ENCODE data around the gene UBE2V1. TPM values are rescaled to one million over a fixed set of nuclear protein-coding genes. Genes with fewer than 3 reads are reported as not detected.

The UBE2V1 gene
- total RNA-seq, 2 experiments from 2014 or later, result 57.3 to 143 TPM

DNA sequence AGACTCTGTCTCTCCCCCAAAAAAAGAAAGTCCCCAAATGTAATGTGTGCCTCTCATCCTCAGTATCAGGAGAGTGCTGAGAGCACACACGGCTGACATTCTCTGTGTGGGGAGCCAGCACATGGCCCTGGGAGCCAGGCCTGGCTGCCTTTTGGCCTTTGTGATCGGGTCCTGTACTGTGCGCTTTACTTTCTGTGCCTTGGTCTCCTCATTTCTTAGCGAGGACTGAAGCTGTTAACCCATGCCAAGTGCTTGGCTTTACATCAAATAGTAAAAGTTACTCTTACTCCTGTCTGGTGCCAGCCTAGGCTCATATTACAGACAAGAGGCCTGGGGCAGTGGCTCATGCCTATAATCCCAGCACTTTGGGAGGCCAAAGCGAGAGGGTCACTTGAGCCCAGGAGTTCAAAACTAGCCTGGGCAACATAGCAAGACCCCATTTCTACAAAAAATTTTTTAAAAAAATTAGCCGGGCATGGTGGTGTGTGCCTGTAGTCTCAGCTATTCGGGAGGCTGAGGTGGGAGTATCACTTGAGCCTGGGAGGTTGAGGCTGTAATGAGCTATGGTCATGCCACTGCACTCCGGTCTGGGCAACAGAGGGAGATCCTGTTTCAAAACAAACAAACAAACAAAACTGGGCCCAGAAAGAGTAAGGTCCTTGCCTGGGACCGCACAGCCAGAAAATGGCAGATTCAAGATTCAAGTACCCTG is 79.8 kb downstream of the UBE2V1 start:
- no peak overlapping the region for H3K27ac ChIP-seq (ENCODE audit: low read depth, low read length, poor library complexity, severe bottlenecking)
- TF ChIP-seq, protein P1, sequence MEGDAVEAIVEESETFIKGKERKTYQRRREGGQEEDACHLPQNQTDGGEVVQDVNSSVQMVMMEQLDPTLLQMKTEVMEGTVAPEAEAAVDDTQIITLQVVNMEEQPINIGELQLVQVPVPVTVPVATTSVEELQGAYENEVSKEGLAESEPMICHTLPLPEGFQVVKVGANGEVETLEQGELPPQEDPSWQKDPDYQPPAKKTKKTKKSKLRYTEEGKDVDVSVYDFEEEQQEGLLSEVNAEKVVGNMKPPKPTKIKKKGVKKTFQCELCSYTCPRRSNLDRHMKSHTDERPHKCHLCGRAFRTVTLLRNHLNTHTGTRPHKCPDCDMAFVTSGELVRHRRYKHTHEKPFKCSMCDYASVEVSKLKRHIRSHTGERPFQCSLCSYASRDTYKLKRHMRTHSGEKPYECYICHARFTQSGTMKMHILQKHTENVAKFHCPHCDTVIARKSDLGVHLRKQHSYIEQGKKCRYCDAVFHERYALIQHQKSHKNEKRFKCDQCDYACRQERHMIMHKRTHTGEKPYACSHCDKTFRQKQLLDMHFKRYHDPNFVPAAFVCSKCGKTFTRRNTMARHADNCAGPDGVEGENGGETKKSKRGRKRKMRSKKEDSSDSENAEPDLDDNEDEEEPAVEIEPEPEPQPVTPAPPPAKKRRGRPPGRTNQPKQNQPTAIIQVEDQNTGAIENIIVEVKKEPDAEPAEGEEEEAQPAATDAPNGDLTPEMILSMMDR (conservative IDR thresholded peaks at IDR 0.05; ENCODE audit: low read length), result no peak
- no peak for TF ChIP-seq EZH2phosphoT487 (IDR thresholded peaks at IDR 0.05; ENCODE audit: borderline replicate concordance, low read depth, low read length)
- intact Hi-C loops (cut with micrococcal nuclease; ENCODE audit: unreplicated experiment), result no loop called here
- H2AFZ ChIP-seq (ENCODE audit: low read length), result no peak overlapping the region
- no peaks in the 10 kb centered on the region for H4K20me1 ChIP-seq (ENCODE audit: insufficient read depth, low read length)
- DNase-seq (ENCODE audit: low spot score), result no peak
- H3K4me3 ChIP-seq (ENCODE audit: low read depth, low read length, poor library complexity, severe bottlenecking), result no peak overlapping the region
- H3K36me3 ChIP-seq (ENCODE audit: insufficient read depth, low read length), result no peaks in the 10 kb centered on the region
- no peaks in the 10 kb centered on the region for H3K9me2 ChIP-seq (ENCODE audit: insufficient read depth, low read length)
- ChIA-PET POLR2A (interaction anchor here (0.7 to 1.1 kb wide), 2 partner anchors 9 to 26 kb away, joined by 3 to 4 read pairs; no protein-coding TSS in a partner anchor), CTCF (ENCODE audit: unreplicated experiment) (no interaction called here)
- no TSS peak for BruUV-seq (replicated peaks)
- no peaks in the 10 kb centered on the region for H3K79me2 ChIP-seq (ENCODE audit: insufficient read depth, low read depth, low read length)
- H3K4me1 ChIP-seq (ENCODE audit: insufficient read depth, low read length, poor library complexity, severe bottlenecking), result no peaks in the 10 kb centered on the region
- H3K9me3 ChIP-seq (ENCODE audit: low read length), result no peaks in the 10 kb centered on the region
- no peak overlapping the region for H3K4me2 ChIP-seq (ENCODE audit: low read length)

Other genes with a start within 250 kb of the UBE2V1 start
- gene SPATA2, start 197.6 kb downstream of the UBE2V1 start, total RNA-seq (2014; rRNA removed; shearing (Covaris generic)), result 3.5 and 3.9 TPM in 2 replicates
- 8.1 and 8.4 TPM in 2 replicates for gene SPATA2, start 197.6 kb downstream of the UBE2V1 start, total RNA-seq (2022)
- 48.4 and 51.9 TPM in 2 replicates for gene RNF114, start 176.8 kb downstream of the UBE2V1 start, total RNA-seq (2014; rRNA removed; shearing (Covaris generic))
- gene RNF114, start 176.8 kb downstream of the UBE2V1 start, total RNA-seq (2022), result 62.4 and 64.6 TPM in 2 replicates
- gene SNAI1, start 130.2 kb downstream of the UBE2V1 start, total RNA-seq (2014; rRNA removed; shearing (Covaris generic)), result 1.0 and 3.6 TPM in 2 replicates
- 1.6 and 1.8 TPM in 2 replicates for gene SNAI1, start 130.2 kb downstream of the UBE2V1 start, total RNA-seq (2022)
- 12.0 and 25.9 TPM in 2 replicates for gene PEDS1, start 40.6 kb upstream of the UBE2V1 start, total RNA-seq (2014; rRNA removed; shearing (Covaris generic))
- 19.5 and 22.0 TPM in 2 replicates for gene PEDS1, start 40.6 kb upstream of the UBE2V1 start, total RNA-seq (2022)
- gene CEBPB, start 77.7 kb upstream of the UBE2V1 start, total RNA-seq (2014; rRNA removed; shearing (Covaris generic)), result 31.0 and 47.6 TPM in 2 replicates
- 48.2 and 48.4 TPM in 2 replicates for gene CEBPB, start 77.7 kb upstream of the UBE2V1 start, total RNA-seq (2022)